Omental fat pad (tissue), 4 donors: ENCODE measurements around the gene MRGPRX4. TPM values are rescaled to one million over a fixed set of nuclear protein-coding genes. Genes with fewer than 3 reads are reported as not detected.
"Not testable (repeated sequence)": the region's sequence is repeated elsewhere in the genome, so short reads cannot be mapped to it uniquely, and the experiment has no call there.

Source experiments
- ATAC-seq: fragments of 150-250 bp; one replicate; pipeline ENCODE4 v1.9.1; 2016; ENCODE audit warnings: mild to moderate bottlenecking, moderate library complexity; ENCODE audit not compliant: low FRiP score
- DNase-seq: peaks from one replicate; pipeline ENCODE4 v3.0.0-alpha.2; 2019; ENCODE audit warnings: low spot score
- CTCF ChIP-seq, 3 donors: fragments of 450-650 bp; IDR thresholded peaks; one replicate each; pipeline ENCODE4 v1.5.1; 2016 to 2017; ENCODE audit warnings: antibody characterized with exemption in 3 of 3, mild to moderate bottlenecking in 3 of 3, moderate library complexity in 2 of 3
- total RNA-seq, 4 donors: library from RNA; depleted of rRNA; stranded (reverse); fragments of >200 nt; gene quantifications; one replicate each; pipeline ENCODE4 v1.1.0, GENCODE V29; 2016

Gene MRGPRX4
- total RNA-seq, 4 donors from 2014 or later, result not detected

GRCh38 chr11:18191376-18191775 is 18.7 kb downstream of the MRGPRX4 start:
- no peak for DNase-seq
- no peak for TF ChIP-seq CTCF (IDR thresholded peaks at IDR 0.05)
- no peak for ATAC-seq

GRCh38 chr11:18193010-18193409 is 20.4 kb downstream of the MRGPRX4 start:
- no peak for TF ChIP-seq CTCF (IDR thresholded peaks at IDR 0.05)
- no peak for DNase-seq
- no peak for ATAC-seq

GRCh38 chr11:18196532-18196931 is 23.9 kb downstream of the MRGPRX4 start:
- ATAC-seq, result no peak
- no peak for DNase-seq
- TF ChIP-seq CTCF (IDR thresholded peaks at IDR 0.05), result no peak

- ATAC-seq, DNase-seq: not testable (repeated sequence)
These were observed 25.1 kb downstream of the MRGPRX4 start for GRCh38 chr11:18197738-18198137.

- TF ChIP-seq CTCF (IDR thresholded peaks at IDR 0.05), result no peak
- DNase-seq (no peak), ATAC-seq (no peak)
These were observed 31.1 kb downstream of the MRGPRX4 start for GRCh38 chr11:18203723-18204122.

- ATAC-seq (no peak), DNase-seq (no peak)
- no peak for TF ChIP-seq CTCF (IDR thresholded peaks at IDR 0.05)
These were observed 31.6 kb downstream of the MRGPRX4 start for GRCh38 chr11:18204220-18204619.

GRCh38 chr11:18204771-18205170 is 32.1 kb downstream of the MRGPRX4 start:
- TF ChIP-seq CTCF (IDR thresholded peaks at IDR 0.05), result no peak
- no peak for ATAC-seq
- no peak for DNase-seq

GRCh38 chr11:18209058-18209457 is 36.4 kb downstream of the MRGPRX4 start:
- no peak for ATAC-seq
- DNase-seq, result no peak
- no peak for TF ChIP-seq CTCF (IDR thresholded peaks at IDR 0.05)
